ENCODE results near the gene IQCH.

Gene IQCH

GRCh38 chr15:67465196-67465952, 210.8 kb downstream of the IQCH start:
- Histone ChIP-seq H3K4me3 (ENCODE audit: low read length in 2 of 2) (no peak overlapping the region), H3K36me3 (ENCODE audit: control insufficient read depth in 2 of 2, insufficient read depth in 2 of 2, low read length in 2 of 2) (no peaks in the 10 kb centered on the region), H3K9me3 (ENCODE audit: control insufficient read depth in 2 of 2, low read length in 2 of 2) (no peaks in the 10 kb centered on the region), H3K27me3 (ENCODE audit: control insufficient read depth in 1 of 2, insufficient read depth in 2 of 2, low read length in 2 of 2) (no peaks in the 10 kb centered on the region), H3K27ac (ENCODE audit: low read length) (no peak overlapping the region), H3K9ac (ENCODE audit: low read length in 2 of 2) (no peak overlapping the region), H3K4me1 (ENCODE audit: control insufficient read depth, insufficient read depth, low read length) (no peaks in the 10 kb centered on the region)

- no peaks in the 10 kb centered on the region for H3K9me3 ChIP-seq (ENCODE audit: control insufficient read depth in 2 of 2, low read length in 2 of 2)
- no peaks in the 10 kb centered on the region for H3K36me3 ChIP-seq (ENCODE audit: control insufficient read depth in 2 of 2, insufficient read depth in 2 of 2, low read length in 2 of 2)
- no peak overlapping the region for H3K27ac ChIP-seq (ENCODE audit: low read length)
- H3K27me3 ChIP-seq (ENCODE audit: control insufficient read depth in 1 of 2, insufficient read depth in 2 of 2, low read length in 2 of 2): no peaks in the 10 kb centered on the region
- H3K9ac ChIP-seq (ENCODE audit: low read length in 2 of 2): no peak overlapping the region
- no peaks in the 10 kb centered on the region for H3K4me1 ChIP-seq (ENCODE audit: control insufficient read depth, insufficient read depth, low read length)
- H3K4me3 ChIP-seq (ENCODE audit: low read length in 2 of 2): no peak overlapping the region
Observed at GRCh38 chr15:67468416-67468815, 213.8 kb downstream of the IQCH start.

- H3K9ac ChIP-seq (ENCODE audit: low read length in 2 of 2): no peak overlapping the region
- H3K27ac ChIP-seq (ENCODE audit: low read length): no peak overlapping the region
- H3K4me1 ChIP-seq (ENCODE audit: control insufficient read depth, insufficient read depth, low read length): no peaks in the 10 kb centered on the region
- no peak overlapping the region for H3K4me3 ChIP-seq (ENCODE audit: low read length in 2 of 2)
- H3K27me3 ChIP-seq (ENCODE audit: control insufficient read depth in 1 of 2, insufficient read depth in 2 of 2, low read length in 2 of 2): no peaks in the 10 kb centered on the region
- H3K36me3 ChIP-seq (ENCODE audit: control insufficient read depth in 2 of 2, insufficient read depth in 2 of 2, low read length in 2 of 2): no peaks in the 10 kb centered on the region
- H3K9me3 ChIP-seq (ENCODE audit: control insufficient read depth in 2 of 2, low read length in 2 of 2): no peaks in the 10 kb centered on the region
Observed at GRCh38 chr15:67469680-67470079, 215.1 kb downstream of the IQCH start.

- Histone ChIP-seq H3K27me3 (ENCODE audit: control insufficient read depth in 1 of 2, insufficient read depth in 2 of 2, low read length in 2 of 2) (no peaks in the 10 kb centered on the region), H3K9me3 (ENCODE audit: control insufficient read depth in 2 of 2, low read length in 2 of 2) (no peaks in the 10 kb centered on the region), H3K27ac (ENCODE audit: low read length) (no peak overlapping the region), H3K4me3 (ENCODE audit: low read length in 2 of 2) (no peak overlapping the region), H3K4me1 (ENCODE audit: control insufficient read depth, insufficient read depth, low read length) (no peaks in the 10 kb centered on the region), H3K36me3 (ENCODE audit: control insufficient read depth in 2 of 2, insufficient read depth in 2 of 2, low read length in 2 of 2) (no peaks in the 10 kb centered on the region), H3K9ac (ENCODE audit: low read length in 2 of 2) (no peak overlapping the region)
Observed at GRCh38 chr15:67472957-67473356, 218.4 kb downstream of the IQCH start.

- H3K27ac ChIP-seq (ENCODE audit: low read length): no peak overlapping the region
- no peak overlapping the region for H3K9ac ChIP-seq (ENCODE audit: low read length in 2 of 2)
- H3K9me3 ChIP-seq (ENCODE audit: control insufficient read depth in 2 of 2, low read length in 2 of 2): no peaks in the 10 kb centered on the region
- no peaks in the 10 kb centered on the region for H3K4me1 ChIP-seq (ENCODE audit: control insufficient read depth, insufficient read depth, low read length)
- H3K4me3 ChIP-seq (ENCODE audit: low read length in 2 of 2): no peak overlapping the region
- no peaks in the 10 kb centered on the region for H3K36me3 ChIP-seq (ENCODE audit: control insufficient read depth in 2 of 2, insufficient read depth in 2 of 2, low read length in 2 of 2)
- no peaks in the 10 kb centered on the region for H3K27me3 ChIP-seq (ENCODE audit: control insufficient read depth in 1 of 2, insufficient read depth in 2 of 2, low read length in 2 of 2)
Observed at GRCh38 chr15:67474405-67475110, 220.0 kb downstream of the IQCH start.

GRCh38 chr15:67479781-67480505, 225.4 kb downstream of the IQCH start:
- no peaks in the 10 kb centered on the region for H3K36me3 ChIP-seq (ENCODE audit: control insufficient read depth in 2 of 2, insufficient read depth in 2 of 2, low read length in 2 of 2)
- no peak overlapping the region for H3K4me3 ChIP-seq (ENCODE audit: low read length in 2 of 2)
- no peak overlapping the region for H3K27ac ChIP-seq (ENCODE audit: low read length)
- H3K9ac ChIP-seq (ENCODE audit: low read length in 2 of 2): no peak overlapping the region
- no peaks in the 10 kb centered on the region for H3K9me3 ChIP-seq (ENCODE audit: control insufficient read depth in 2 of 2, low read length in 2 of 2)
- H3K27me3 ChIP-seq (ENCODE audit: control insufficient read depth in 1 of 2, insufficient read depth in 2 of 2, low read length in 2 of 2): no peaks in the 10 kb centered on the region
- H3K4me1 ChIP-seq (ENCODE audit: control insufficient read depth, insufficient read depth, low read length): no peaks in the 10 kb centered on the region

GRCh38 chr15:67480741-67481140, 226.2 kb downstream of the IQCH start:
- Histone ChIP-seq H3K4me1 (ENCODE audit: control insufficient read depth, insufficient read depth, low read length) (no peaks in the 10 kb centered on the region), H3K4me3 (ENCODE audit: low read length in 2 of 2) (no peak overlapping the region), H3K9me3 (ENCODE audit: control insufficient read depth in 2 of 2, low read length in 2 of 2) (no peaks in the 10 kb centered on the region), H3K9ac (ENCODE audit: low read length in 2 of 2) (no peak overlapping the region), H3K27me3 (ENCODE audit: control insufficient read depth in 1 of 2, insufficient read depth in 2 of 2, low read length in 2 of 2) (no peaks in the 10 kb centered on the region), H3K27ac (ENCODE audit: low read length) (no peak overlapping the region), H3K36me3 (ENCODE audit: control insufficient read depth in 2 of 2, insufficient read depth in 2 of 2, low read length in 2 of 2) (no peaks in the 10 kb centered on the region)

GRCh38 chr15:67481680-67482079, 227.1 kb downstream of the IQCH start:
- no peaks in the 10 kb centered on the region for H3K27me3 ChIP-seq (ENCODE audit: control insufficient read depth in 1 of 2, insufficient read depth in 2 of 2, low read length in 2 of 2)
- H3K36me3 ChIP-seq (ENCODE audit: control insufficient read depth in 2 of 2, insufficient read depth in 2 of 2, low read length in 2 of 2): no peaks in the 10 kb centered on the region
- H3K9ac ChIP-seq (ENCODE audit: low read length in 2 of 2): no peak overlapping the region
- H3K4me3 ChIP-seq (ENCODE audit: low read length in 2 of 2): no peak overlapping the region
- H3K27ac ChIP-seq (ENCODE audit: low read length): no peak overlapping the region
- no peaks in the 10 kb centered on the region for H3K9me3 ChIP-seq (ENCODE audit: control insufficient read depth in 2 of 2, low read length in 2 of 2)
- no peaks in the 10 kb centered on the region for H3K4me1 ChIP-seq (ENCODE audit: control insufficient read depth, insufficient read depth, low read length)

- Histone ChIP-seq H3K9me3 (ENCODE audit: control insufficient read depth in 2 of 2, low read length in 2 of 2) (no peaks in the 10 kb centered on the region), H3K9ac (ENCODE audit: low read length in 2 of 2) (no peak overlapping the region), H3K4me3 (ENCODE audit: low read length in 2 of 2) (no peak overlapping the region), H3K27ac (ENCODE audit: low read length) (no peak overlapping the region), H3K36me3 (ENCODE audit: control insufficient read depth in 2 of 2, insufficient read depth in 2 of 2, low read length in 2 of 2) (peaks cover 0 to 2% of the 10 kb centered on the region in 2 donors), H3K4me1 (ENCODE audit: control insufficient read depth, insufficient read depth, low read length) (no peaks in the 10 kb centered on the region), H3K27me3 (ENCODE audit: control insufficient read depth in 1 of 2, insufficient read depth in 2 of 2, low read length in 2 of 2) (no peaks in the 10 kb centered on the region)
Observed at GRCh38 chr15:67495585-67495984, 241.0 kb downstream of the IQCH start.

- Histone ChIP-seq H3K4me3 (ENCODE audit: low read length in 2 of 2) (no peak overlapping the region), H3K9ac (ENCODE audit: low read length in 2 of 2) (no peak overlapping the region), H3K27ac (ENCODE audit: low read length) (no peak overlapping the region), H3K27me3 (ENCODE audit: control insufficient read depth in 1 of 2, insufficient read depth in 2 of 2, low read length in 2 of 2) (no peaks in the 10 kb centered on the region), H3K9me3 (ENCODE audit: control insufficient read depth in 2 of 2, low read length in 2 of 2) (no peaks in the 10 kb centered on the region), H3K4me1 (ENCODE audit: control insufficient read depth, insufficient read depth, low read length) (no peaks in the 10 kb centered on the region), H3K36me3 (ENCODE audit: control insufficient read depth in 2 of 2, insufficient read depth in 2 of 2, low read length in 2 of 2) (no peaks in the 10 kb centered on the region)
Observed at GRCh38 chr15:67501177-67501835, 246.7 kb downstream of the IQCH start.

Data from stomach smooth muscle (tissue), 2 donors.